ENCODE results near the gene BCKDHB.
A peak's percentile ranks its signal among the peaks of the same experiment; 100 is the strongest.

Gene BCKDHB

GRCh38 chr6:80174900-80175572, 68.6 kb downstream of the BCKDHB start:
- Histone ChIP-seq H3K27ac (ENCODE audit: low read depth, low read length) (peak overlapping the region; percentile 54), H2AFZ (ENCODE audit: low read length, unreplicated experiment) (peak overlapping the region; percentile 31), H3K4me1 (ENCODE audit: control insufficient read depth, insufficient read depth, low read length, unreplicated experiment) (peaks cover 19% of the 10 kb centered on the region), H3K79me2 (ENCODE audit: control insufficient read depth, insufficient read depth, low read length, unreplicated experiment) (no peaks in the 10 kb centered on the region), H3K4me3 (ENCODE audit: low read depth, low read length) (no peak overlapping the region), H3K36me3 (ENCODE audit: insufficient read depth, low read length) (peaks cover 3% of the 10 kb centered on the region; the same call in 1 of the 2 replicates), H3K27me3 (ENCODE audit: insufficient read depth, low read length) (no peaks in the 10 kb centered on the region)

- Histone ChIP-seq H3K4me1 (ENCODE audit: control insufficient read depth, insufficient read depth, low read length, unreplicated experiment) (peaks cover 51% of the 10 kb centered on the region), H3K27ac (ENCODE audit: low read depth, low read length) (no peak overlapping the region), H3K4me3 (ENCODE audit: low read depth, low read length) (no peak overlapping the region), H2AFZ (ENCODE audit: low read length, unreplicated experiment) (no peak overlapping the region), H3K36me3 (ENCODE audit: insufficient read depth, low read length) (no peaks in the 10 kb centered on the region), H3K79me2 (ENCODE audit: control insufficient read depth, insufficient read depth, low read length, unreplicated experiment) (no peaks in the 10 kb centered on the region), H3K27me3 (ENCODE audit: insufficient read depth, low read length) (no peaks in the 10 kb centered on the region)
Measured at GRCh38 chr6:80179695-80180094, 73.2 kb downstream of the BCKDHB start.

DNA sequence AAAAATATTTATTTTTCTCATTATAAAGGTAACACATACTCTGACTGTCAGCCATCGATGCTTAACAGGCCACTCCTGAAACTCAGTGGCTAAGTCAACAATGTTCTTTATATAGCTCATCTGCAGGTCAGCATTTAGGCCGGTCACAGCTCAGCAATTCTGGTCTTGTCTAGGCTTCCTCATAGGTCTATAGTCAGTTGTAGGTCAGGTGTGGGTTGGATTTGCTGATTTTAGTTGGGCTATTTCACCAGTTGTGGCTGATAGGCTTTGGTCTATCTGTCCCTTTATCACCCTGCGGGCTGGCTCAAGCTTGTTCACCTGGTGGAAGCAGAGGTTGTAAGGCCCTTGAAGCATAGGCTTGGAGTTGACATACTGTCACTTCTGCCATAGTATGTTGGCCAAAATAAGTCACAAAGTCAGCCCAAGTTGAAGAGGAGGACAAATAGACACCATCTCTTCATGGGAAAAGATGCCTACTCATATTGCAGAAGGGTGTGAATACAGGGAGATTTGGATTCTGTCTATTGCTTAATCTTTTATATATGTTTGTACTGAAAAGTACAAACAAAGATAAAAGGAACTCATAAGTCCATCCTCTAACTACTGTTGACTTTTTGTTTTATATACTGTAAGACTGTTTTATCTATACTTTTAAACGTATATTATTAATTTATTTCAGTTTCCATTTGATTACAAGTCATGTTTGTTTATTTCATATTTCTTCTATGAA, 75.0 kb downstream of the BCKDHB start:
- no peak overlapping the region for H2AFZ ChIP-seq (ENCODE audit: low read length, unreplicated experiment)
- no peaks in the 10 kb centered on the region for H3K79me2 ChIP-seq (ENCODE audit: control insufficient read depth, insufficient read depth, low read length, unreplicated experiment)

DNA sequence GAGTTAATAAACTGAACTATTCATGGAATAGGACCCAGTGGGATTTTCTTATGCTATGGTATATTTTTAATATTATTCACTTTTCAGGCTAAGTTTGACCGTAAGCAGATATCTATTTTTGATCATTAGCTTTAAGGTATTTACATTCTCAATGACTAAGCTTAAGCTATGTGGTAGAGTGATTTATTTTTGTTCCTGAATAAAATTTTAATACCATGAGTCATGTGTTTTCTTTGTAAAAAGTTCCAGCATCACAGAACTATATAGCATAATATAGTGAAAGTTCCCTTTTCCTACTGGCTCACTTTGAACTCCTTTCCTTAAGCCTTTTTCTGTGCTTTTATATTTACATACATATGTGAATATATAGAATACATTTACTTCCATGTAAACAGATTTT, 75.8 kb downstream of the BCKDHB start:
- Histone ChIP-seq H3K4me3 (ENCODE audit: low read depth, low read length) (peak overlapping the region; percentile 53; the same call in 1 of the 2 replicates), H2AFZ (ENCODE audit: low read length, unreplicated experiment) (no peak overlapping the region), H3K27ac (ENCODE audit: low read depth, low read length) (peak overlapping the region; percentile 77), H3K36me3 (ENCODE audit: insufficient read depth, low read length) (0 out of 2 replicates have a peak, but pooled peaks cover 3% of the 10 kb centered on the region), H3K27me3 (ENCODE audit: insufficient read depth, low read length) (no peaks in the 10 kb centered on the region), H3K79me2 (ENCODE audit: control insufficient read depth, insufficient read depth, low read length, unreplicated experiment) (no peaks in the 10 kb centered on the region), H3K4me1 (ENCODE audit: control insufficient read depth, insufficient read depth, low read length, unreplicated experiment) (peaks cover 39% of the 10 kb centered on the region)

More for the DNA sequence above, 75.0 kb downstream of the BCKDHB start:
- H3K4me1 ChIP-seq (ENCODE audit: control insufficient read depth, insufficient read depth, low read length, unreplicated experiment), result peaks cover 39% of the 10 kb centered on the region
- H3K27ac ChIP-seq (ENCODE audit: low read depth, low read length), result peak overlapping the region; percentile 77
- no peaks in the 10 kb centered on the region for H3K27me3 ChIP-seq (ENCODE audit: insufficient read depth, low read length)
- peak overlapping the region; percentile 53; the same call in 1 of the 2 replicates for H3K4me3 ChIP-seq (ENCODE audit: low read depth, low read length)
- H3K36me3 ChIP-seq (ENCODE audit: insufficient read depth, low read length), result 0 out of 2 replicates have a peak, but pooled peaks cover 3% of the 10 kb centered on the region

- Histone ChIP-seq H3K4me1 (ENCODE audit: control insufficient read depth, insufficient read depth, low read length, unreplicated experiment) (peaks cover 39% of the 10 kb centered on the region), H3K4me3 (ENCODE audit: low read depth, low read length) (no peak overlapping the region), H3K79me2 (ENCODE audit: control insufficient read depth, insufficient read depth, low read length, unreplicated experiment) (no peaks in the 10 kb centered on the region), H3K27ac (ENCODE audit: low read depth, low read length) (peak overlapping the region; percentile 77; the same call in 1 of the 2 replicates), H3K27me3 (ENCODE audit: insufficient read depth, low read length) (no peaks in the 10 kb centered on the region), H2AFZ (ENCODE audit: low read length, unreplicated experiment) (no peak overlapping the region), H3K36me3 (ENCODE audit: insufficient read depth, low read length) (0 out of 2 replicates have a peak, but pooled peaks cover 3% of the 10 kb centered on the region)
Measured at GRCh38 chr6:80183019-80183795, 76.7 kb downstream of the BCKDHB start.

DNA sequence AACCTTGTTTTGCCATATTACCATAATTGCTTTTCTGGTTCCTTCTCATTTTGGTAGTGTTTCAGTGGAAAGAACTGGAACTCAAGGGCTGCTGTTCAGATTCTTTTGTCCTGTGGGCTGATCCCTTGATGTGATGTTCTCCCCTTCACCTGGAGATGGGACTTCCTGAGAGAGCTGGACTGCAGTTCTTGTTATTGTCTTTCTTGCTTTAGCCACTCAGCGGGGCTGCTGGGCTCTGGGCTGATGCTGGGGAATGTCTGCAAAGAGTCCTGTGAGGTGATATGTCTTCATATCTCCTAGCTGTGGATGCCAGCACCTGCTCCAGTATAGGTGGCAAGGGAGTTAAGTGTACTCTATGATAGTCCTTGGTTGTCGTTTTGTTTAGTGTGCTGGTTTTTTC, 79.0 kb downstream of the BCKDHB start:
- no peaks in the 10 kb centered on the region for H3K27me3 ChIP-seq (ENCODE audit: insufficient read depth, low read length)
- H3K4me3 ChIP-seq (ENCODE audit: low read depth, low read length), result no peak overlapping the region
- 0 out of 2 replicates have a peak, but pooled peaks cover 3% of the 10 kb centered on the region for H3K36me3 ChIP-seq (ENCODE audit: insufficient read depth, low read length)
- H3K4me1 ChIP-seq (ENCODE audit: control insufficient read depth, insufficient read depth, low read length, unreplicated experiment), result peaks cover 30% of the 10 kb centered on the region
- H3K79me2 ChIP-seq (ENCODE audit: control insufficient read depth, insufficient read depth, low read length, unreplicated experiment), result no peaks in the 10 kb centered on the region
- H3K27ac ChIP-seq (ENCODE audit: low read depth, low read length), result no peak overlapping the region
- no peak overlapping the region for H2AFZ ChIP-seq (ENCODE audit: low read length, unreplicated experiment)

DNA sequence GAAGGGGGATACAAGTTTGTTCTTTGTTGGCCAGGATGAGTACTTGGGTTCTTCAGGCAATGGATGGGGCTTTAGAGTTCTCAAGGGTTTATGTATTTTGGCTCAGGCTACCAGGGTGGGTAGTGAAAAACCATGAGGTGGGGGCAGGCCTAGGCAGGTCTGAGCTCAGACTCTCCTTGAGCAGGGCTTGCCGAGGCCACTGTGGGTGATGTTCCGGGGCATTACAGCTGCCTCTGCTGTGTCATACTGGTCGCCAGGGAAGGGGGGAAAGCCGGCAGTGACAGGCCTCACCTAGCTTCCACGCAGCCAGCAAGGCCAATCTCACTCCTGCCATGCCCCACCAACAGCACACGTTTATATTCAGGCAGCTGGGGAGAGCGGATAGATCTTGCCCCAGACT, 79.6 kb downstream of the BCKDHB start:
- Histone ChIP-seq H3K4me1 (ENCODE audit: control insufficient read depth, insufficient read depth, low read length, unreplicated experiment) (peaks cover 26% of the 10 kb centered on the region), H3K4me3 (ENCODE audit: low read depth, low read length) (no peak overlapping the region), H3K36me3 (ENCODE audit: insufficient read depth, low read length) (0 out of 2 replicates have a peak, but pooled peaks cover 3% of the 10 kb centered on the region), H3K27ac (ENCODE audit: low read depth, low read length) (no peak overlapping the region), H2AFZ (ENCODE audit: low read length, unreplicated experiment) (no peak overlapping the region), H3K79me2 (ENCODE audit: control insufficient read depth, insufficient read depth, low read length, unreplicated experiment) (no peaks in the 10 kb centered on the region), H3K27me3 (ENCODE audit: insufficient read depth, low read length) (no peaks in the 10 kb centered on the region)

DNA sequence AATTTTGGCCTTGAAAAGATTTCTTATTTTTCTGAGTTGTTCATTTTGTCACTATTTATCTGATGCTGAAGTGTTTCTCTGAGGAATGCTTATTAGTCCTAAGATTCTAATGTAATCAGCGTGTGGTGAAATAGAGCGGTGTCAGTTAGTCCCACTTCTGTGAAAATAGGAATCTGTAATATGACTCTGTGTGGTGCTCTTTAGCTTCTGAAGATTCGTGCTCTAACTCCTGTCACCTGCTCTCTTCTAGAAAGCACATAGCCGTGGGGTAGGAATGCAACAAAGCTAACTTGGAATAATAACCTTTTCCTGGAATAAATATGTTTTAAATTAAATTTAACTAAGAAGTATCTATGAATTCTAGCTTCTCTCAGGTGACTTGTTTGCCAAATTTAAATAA, 90.4 kb downstream of the BCKDHB start:
- H3K4me3 ChIP-seq (ENCODE audit: low read depth, low read length), result no peak overlapping the region
- H3K36me3 ChIP-seq (ENCODE audit: insufficient read depth, low read length), result no peaks in the 10 kb centered on the region
- H3K27ac ChIP-seq (ENCODE audit: low read depth, low read length), result no peak overlapping the region
- no peaks in the 10 kb centered on the region for H3K79me2 ChIP-seq (ENCODE audit: control insufficient read depth, insufficient read depth, low read length, unreplicated experiment)
- H3K27me3 ChIP-seq (ENCODE audit: insufficient read depth, low read length), result no peaks in the 10 kb centered on the region
- H2AFZ ChIP-seq (ENCODE audit: low read length, unreplicated experiment), result no peak overlapping the region
- no peaks in the 10 kb centered on the region for H3K4me1 ChIP-seq (ENCODE audit: control insufficient read depth, insufficient read depth, low read length, unreplicated experiment)

DNA sequence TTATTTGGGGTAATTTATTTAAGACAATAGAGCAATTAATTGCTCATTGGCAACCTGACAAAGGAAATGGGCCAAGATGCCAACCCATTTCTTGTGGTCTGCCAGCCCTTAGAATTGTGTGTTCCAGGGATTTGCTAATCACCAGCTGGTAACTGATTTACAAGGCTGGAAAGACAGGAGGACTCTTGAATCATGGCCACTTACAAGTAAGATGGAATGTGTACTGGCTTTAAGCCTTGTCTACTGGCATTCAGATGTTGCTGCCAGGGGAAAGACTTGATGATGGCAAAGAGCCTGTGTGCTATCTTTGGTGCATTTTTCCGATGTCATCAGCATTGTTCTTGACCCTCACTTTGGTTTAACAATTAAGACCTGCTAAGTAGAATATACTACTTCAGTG, 91.0 kb downstream of the BCKDHB start:
- Histone ChIP-seq H3K4me1 (ENCODE audit: control insufficient read depth, insufficient read depth, low read length, unreplicated experiment) (no peaks in the 10 kb centered on the region), H3K79me2 (ENCODE audit: control insufficient read depth, insufficient read depth, low read length, unreplicated experiment) (no peaks in the 10 kb centered on the region), H3K4me3 (ENCODE audit: low read depth, low read length) (no peak overlapping the region), H3K27ac (ENCODE audit: low read depth, low read length) (no peak overlapping the region), H3K27me3 (ENCODE audit: insufficient read depth, low read length) (no peaks in the 10 kb centered on the region), H2AFZ (ENCODE audit: low read length, unreplicated experiment) (no peak overlapping the region), H3K36me3 (ENCODE audit: insufficient read depth, low read length) (no peaks in the 10 kb centered on the region)

DNA sequence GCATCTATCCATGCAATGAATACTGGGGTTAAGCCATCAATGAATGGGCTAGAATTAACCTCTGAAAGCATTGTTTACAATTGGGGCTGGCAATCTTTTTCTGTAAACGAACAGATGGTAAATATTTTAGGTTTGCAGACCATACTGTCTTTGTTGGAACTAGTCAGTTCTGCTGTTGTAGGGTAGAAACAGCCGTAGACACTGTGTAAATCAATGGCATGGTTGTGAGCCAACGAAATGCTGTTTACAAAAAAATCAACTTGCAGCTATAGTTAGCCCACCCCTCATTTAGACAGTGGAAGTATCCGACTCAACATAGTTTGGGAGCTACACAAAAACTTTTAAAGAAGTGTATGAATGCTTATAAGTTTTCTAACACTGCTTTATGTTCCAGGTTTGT, 91.5 kb downstream of the BCKDHB start:
- H3K36me3 ChIP-seq (ENCODE audit: insufficient read depth, low read length), result no peaks in the 10 kb centered on the region
- no peaks in the 10 kb centered on the region for H3K4me1 ChIP-seq (ENCODE audit: control insufficient read depth, insufficient read depth, low read length, unreplicated experiment)
- H3K79me2 ChIP-seq (ENCODE audit: control insufficient read depth, insufficient read depth, low read length, unreplicated experiment), result no peaks in the 10 kb centered on the region
- H3K27me3 ChIP-seq (ENCODE audit: insufficient read depth, low read length), result no peaks in the 10 kb centered on the region
- H2AFZ ChIP-seq (ENCODE audit: low read length, unreplicated experiment), result no peak overlapping the region
- H3K27ac ChIP-seq (ENCODE audit: low read depth, low read length), result no peak overlapping the region
- H3K4me3 ChIP-seq (ENCODE audit: low read depth, low read length), result no peak overlapping the region
